Liver (tissue), 3 donors: Measurements from ENCODE around the gene EML1.

ENCODE experiments used
- CTCF ChIP-seq: fragments of 150-350 bp; IDR thresholded peaks from 2 replicates; pipeline ENCODE4 v1.5.1; 2017; ENCODE audit warnings: improper control_type of control experiment, low read depth, low read length; ENCODE audit not compliant: missing input control
- GABPA ChIP-seq, 2 donors: IDR thresholded peaks in 1 of 2; conservative IDR thresholded peaks in 1 of 2; 2 replicates each; pipeline ENCODE4 v1.6.1; 2016; ENCODE audit warnings: antibody characterized with exemption in 2 of 2, mild to moderate bottlenecking in 1 of 2, moderate library complexity in 1 of 2
- JUND ChIP-seq, 2 donors: IDR thresholded peaks; 2 replicates each; pipeline ENCODE4 v1.6.1; 2016; ENCODE audit warnings: antibody characterized with exemption in 2 of 2
- RAD21 ChIP-seq, 2 donors: IDR thresholded peaks; 2 replicates each; pipeline ENCODE4 v1.6.1; 2016; ENCODE audit warnings: antibody characterized with exemption in 2 of 2, mild to moderate bottlenecking in 2 of 2
- REST ChIP-seq: IDR thresholded peaks from 2 replicates; pipeline ENCODE4 v1.6.1; 2016; ENCODE audit warnings: antibody characterized with exemption, mild to moderate bottlenecking
- TAF1 ChIP-seq: conservative IDR thresholded peaks from 2 replicates; pipeline ENCODE4 v1.6.1; 2016; ENCODE audit warnings: antibody characterized with exemption, mild to moderate bottlenecking
- donor health status: healthy.
- donor health status: healthy.

- TF ChIP-seq REST (no peak), TAF1 (no peak), CTCF (no peak), RAD21 (IDR thresholded peaks at IDR 0.05) (no peak), GABPA (IDR thresholded peaks at IDR 0.05 in 1 of 2, conservative IDR thresholded peaks at IDR 0.05 in 1 of 2) (no peak), JUND (IDR thresholded peaks at IDR 0.05) (no peak)
Observed at GRCh38 chr14:99938376-99938775, 145.2 kb downstream of the EML1 start.
